Medulla oblongata (tissue), 1 donor: ENCODE results near the gene FCRLA.
A peak's percentile ranks its signal among the peaks of the same experiment; 100 is the strongest.
"Not testable (repeated sequence)": the region's sequence is repeated elsewhere in the genome, so short reads cannot be mapped to it uniquely, and the experiment has no call there.

ENCODE experiments used
- DNase-seq: peaks from one replicate; pipeline ENCODE4 v3.0.0-alpha.2; 2015; ENCODE audit errors: extremely low spot score

Gene FCRLA

DNA sequence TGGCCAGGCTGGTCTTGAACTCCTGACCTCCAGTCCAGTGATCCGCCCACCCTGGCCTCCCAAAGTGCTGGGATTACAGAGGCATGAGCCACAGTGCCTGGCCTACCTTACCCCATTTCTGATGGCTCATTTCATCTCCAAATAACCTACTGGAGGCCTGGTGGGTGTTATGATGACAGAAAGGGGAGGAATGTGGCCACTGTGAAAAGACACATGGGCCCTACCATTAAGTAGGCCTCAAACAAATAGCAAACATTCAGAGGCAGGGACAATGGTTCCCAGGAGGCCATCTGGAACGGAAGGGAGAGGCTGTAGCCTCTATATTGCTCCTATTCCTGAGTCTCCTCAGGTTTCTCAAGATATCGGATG is 932 bp upstream of the FCRLA start:
- no peak for DNase-seq

DNA sequence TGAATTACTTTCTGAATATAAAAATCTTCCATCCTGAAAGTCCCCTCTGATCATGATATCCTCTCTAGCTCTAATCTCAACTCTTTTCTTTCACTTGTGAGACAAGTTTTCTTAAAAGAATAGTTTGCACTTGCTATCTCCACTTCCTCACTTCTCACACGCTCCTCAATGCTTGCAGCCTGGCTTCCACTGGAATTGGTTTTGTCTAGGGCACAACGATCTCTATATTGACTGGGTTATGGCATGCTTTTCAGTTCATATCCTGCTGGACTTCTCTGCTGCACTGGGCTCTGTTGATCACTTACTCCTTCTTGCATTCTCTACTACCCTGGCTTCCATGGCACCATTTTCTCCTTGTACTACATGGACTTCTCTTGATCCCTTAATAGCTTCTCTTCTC is 474 bp downstream of the FCRLA start:
- DNase-seq, result no peak

DNA sequence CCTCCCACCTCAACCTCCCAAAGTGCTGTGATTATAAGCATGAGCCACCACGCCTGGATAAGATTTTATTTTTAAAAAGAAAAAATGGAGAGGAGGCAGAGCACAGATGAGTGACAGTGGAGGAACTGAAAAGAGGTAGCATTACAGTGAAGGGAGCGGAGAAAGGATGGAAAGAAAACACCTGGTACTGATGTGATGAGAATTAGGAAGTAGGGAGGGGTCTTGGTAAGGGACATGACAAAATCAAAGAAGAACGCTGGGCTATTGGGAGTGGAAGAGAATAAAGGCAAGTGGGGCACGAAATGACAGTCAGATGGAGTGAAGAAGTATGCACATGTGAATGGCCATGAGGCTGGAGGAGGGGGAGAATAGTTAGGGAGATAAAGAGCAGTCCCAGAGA is 2.3 kb downstream of the FCRLA start:
- DNase-seq, result no peak

DNA sequence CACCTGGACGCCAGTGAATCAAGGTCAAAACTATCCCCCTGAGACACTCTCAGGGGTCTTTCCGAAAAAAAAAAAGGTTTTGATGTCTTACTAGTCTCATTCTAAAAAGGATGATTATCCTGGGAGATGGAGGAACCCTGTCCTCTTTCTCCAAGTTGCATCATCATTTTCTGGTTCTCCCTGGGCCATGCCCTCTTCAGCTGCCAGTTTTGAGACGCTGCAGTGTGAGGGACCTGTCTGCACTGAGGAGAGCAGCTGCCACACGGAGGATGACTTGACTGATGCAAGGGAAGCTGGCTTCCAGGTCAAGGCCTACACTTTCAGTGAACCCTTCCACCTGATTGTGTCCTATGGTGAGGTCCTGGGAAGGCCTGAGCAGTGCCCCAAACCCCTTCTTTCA is 3.5 kb downstream of the FCRLA start:
- DNase-seq, result no peak

DNA sequence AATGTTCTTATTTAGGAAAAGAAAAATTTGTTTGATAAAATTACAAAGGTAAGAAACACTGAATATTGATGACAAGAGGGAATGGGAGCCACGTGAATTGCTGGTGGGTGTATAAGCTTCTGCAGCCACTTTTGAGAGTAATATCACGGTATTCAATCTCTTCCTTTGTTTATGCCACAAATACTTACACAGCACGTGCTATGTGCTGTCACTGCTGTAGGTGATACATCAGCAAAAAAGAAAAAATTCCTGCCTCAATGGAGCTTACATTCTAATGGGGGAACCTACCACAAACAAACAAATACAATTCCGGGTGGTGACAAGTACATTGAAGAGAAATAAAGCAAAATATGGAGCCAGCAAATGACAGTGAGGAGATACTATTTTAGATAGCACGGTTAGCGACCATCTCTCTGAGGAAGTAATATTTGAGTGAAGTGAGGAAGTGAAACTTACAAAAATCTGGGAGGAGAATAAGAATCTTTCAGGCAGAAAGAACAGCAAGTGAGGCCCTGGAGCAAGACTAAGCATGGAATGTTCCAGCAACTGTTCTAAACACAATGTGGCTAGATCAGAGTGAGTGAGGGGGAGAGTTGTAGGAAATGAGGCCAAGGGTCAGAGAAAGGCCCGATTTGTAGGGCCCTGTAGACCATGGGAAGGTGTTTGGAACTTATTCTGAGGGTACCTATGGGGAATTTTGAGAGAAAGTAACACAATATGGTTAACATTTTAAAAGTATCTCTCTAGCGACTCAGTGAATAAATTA is 11.7 kb downstream of the FCRLA start:
- peak; percentile 58 for DNase-seq

DNA sequence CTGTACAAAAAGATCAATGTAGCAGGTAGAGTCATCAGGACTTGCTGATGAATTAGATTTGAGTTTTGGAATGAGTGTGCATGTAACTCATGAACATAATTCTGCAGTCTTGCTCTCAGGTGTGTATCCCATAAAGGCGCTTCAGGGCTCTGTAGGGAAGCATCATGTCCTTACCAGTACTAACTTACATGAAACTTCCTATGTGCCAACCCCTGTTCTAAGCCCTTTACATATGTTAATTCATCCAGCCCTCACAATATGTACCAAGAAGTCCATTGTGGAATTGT is 12.2 kb downstream of the FCRLA start:
- DNase-seq, result no peak

DNA sequence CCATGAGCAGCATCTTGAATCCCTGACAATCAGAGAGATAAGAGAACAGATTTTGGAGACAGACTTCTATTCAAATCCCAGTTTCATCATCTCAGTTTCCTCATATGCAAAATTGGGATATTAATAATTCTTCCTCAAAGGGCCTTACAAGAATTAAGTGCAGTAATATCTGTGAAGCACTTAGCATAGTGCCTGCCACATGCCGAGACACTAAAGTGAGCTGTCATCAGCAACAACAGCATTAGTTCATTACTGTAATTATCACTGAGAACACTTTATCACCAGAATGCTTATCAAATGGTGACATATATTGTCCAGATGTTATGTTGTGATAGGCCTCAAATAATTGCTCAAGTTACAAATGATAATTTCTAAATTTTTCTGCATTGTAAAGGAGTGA is 13.4 kb downstream of the FCRLA start:
- DNase-seq, result no peak

DNA sequence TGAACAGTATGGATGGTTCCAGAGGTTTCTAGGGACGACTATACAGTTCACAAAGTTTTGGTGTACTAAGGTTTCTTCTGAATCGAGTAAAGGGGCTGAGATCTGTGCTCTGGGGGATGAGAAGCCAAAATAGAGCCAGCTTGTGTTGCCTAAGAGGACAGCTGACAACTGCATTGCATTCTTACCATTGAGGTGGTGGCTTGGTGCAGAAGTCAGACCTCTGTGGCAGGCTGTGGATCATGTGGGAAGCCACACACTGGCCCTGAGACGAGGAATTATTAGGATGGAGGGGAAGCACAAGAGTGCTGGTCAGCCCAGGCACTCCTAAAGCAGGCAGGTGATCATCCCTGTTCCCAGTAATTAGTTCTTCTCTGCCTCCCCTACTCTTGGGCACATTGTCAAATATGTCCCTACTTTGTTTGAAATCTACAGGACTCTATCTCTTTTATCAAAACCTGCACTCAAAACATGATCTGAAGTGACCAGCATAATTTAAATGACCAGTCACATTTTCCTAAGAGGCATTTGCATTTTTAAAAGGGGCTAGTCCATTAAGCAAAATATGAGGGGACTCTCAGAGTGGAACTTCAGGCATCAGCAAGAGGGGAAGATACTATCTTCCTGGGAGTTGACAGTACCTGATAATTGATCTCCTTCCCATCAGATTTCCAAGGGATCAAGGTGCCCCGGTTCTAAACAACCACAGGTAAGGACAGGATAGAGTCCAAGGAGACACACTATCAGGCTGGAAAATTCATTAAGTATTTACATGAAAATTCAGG is 14.1 kb downstream of the FCRLA start, which contains the start of gene FCRLB:
Gene FCRLB, plus strand, starts transcription at position 589 of the 782 bp plus-strand sequence. CDS start 1,129 bp downstream, outside the sequence.
- no peak for DNase-seq

DNA sequence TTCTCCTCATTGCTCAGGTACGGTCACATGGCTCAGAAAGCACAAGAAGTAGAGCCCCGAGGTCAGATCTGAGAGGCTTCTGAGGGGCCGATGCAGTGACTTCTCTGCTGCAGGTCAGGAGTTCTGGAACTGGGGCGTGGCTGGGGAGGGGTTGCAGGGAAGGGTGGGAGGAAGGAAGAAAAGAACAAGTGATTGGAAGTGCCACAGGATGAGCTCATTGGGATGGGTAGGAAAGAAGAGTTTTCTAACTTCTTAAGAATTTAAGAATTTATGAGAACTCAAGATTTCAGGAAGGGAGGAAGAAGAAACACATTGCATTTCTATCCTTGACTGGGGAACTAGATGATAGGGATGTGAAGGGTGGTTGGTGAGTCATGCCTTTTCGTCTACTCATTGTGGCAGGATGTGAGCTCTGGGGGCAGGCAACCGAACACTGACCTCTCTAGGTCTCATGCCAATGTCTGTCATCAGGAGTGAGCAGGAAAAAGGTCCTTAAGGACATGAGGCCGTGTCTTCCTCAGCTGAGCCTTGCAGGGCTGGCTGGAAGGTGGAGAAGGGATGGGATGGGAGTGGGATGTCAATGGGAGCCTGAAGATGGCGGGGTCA is 14.8 kb downstream of the FCRLA start:
- no peak for DNase-seq

DNA sequence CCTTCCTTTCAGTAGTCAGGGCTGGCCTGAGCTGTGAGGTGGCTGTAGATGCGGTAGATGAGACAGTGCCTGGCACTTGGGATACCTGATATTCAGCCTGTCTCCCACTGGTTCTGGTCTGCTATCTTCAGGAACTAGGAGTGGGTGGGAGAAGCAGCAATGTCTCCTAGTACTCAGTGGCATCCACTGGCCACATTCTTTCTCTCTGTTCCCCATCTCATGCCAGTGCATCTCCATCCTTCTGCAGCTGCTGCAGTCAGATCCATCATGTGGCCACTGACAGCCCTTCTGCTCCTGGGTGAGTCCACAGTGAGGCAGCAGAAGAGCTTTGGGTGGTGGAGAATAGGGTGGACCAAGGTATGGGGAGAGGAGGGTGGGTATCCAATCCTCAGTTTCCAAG is 15.4 kb downstream of the FCRLA start:
- DNase-seq, result no peak

DNA sequence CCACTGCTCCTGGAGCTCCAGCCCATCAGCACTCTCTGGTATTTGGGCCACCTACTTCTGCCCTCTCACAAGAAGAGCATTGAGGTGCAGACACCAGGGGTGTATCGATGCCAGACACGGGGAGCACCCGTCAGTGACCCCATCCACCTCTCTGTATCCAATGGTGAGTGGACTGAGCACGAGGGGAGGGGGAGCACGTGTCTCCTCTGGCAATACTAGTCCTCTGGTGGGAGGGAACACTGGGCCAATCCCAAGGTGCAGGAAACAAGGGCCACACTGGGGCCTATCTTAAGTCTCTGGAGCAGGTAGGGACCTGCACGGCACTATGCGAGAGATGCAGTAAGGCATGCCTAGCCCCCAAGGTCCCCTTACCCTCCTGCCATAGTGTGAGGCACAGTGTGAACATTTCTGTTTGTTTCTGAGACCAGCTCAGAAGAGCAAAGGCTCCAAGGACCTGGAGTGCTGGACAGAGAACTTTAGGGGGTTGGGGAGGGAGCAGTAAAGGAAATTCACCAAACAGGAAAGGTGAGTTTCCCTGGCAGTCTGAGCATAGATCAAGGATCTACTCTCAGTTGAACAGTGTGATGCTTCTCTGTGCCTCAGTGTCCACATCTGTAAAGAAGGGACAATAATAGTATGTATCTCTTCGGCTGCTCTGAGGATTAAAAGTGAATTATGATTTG is 16.6 kb downstream of the FCRLA start:
- DNase-seq, result no peak

DNA sequence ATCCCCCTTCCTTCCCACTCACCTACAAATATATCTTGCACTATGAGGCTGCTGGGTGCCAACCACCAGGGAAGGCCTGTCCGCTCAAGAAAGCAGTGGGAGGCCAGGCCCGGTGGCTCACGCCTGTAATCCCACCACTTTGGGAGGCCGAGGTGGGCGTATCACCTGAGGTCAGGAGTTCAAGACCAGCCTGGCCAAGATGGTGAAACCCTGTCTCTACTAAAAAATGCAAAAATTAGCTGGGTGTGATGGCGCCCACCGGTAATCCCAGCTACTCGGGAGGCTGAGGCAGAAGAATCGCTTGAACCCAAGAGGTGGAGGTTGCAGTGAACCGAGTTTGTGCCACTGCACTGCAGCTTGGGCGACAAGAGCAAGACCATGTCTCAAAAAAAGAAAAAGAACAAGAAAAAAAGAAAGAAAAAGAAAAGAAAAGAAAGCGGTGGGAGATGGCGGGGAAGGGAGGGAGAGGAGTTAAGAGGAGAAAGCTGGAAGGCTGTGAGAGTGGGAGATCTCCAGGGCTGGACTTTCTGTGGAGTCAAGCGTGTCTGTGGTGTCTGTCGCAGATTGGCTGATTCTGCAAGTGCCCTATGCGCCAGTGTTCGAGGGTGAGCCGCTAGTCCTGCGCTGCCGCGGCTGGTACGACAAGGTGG is 18.4 kb downstream of the FCRLA start:
- DNase-seq, result not testable (repeated sequence)

DNA sequence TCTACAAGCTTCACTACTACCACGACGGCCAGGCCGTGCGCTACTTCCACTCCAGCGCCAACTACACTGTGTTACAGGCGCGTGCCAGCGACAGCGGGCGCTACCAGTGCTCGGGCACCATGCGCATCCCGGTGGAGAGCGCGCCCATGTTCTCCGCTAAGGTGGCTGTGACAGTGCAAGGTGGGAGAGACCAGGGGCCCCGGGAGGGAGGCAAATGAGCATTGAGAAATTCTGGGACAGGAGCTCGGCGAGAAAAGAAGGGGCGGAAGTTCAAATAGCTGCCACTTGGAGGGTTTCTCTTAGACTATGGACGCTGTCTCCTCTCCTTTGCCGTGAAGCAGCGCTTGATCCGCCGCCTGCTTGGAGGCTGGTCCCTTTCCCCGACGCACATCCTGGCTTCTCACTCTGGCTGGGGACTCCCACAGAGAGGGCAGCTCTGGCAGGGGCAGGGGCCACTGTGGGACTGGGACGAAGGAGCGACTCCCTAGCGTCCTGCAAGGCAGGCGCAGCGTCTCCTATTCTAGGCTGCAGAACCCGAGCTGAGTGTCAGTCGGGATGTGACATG is 19.0 kb downstream of the FCRLA start:
- peak; percentile 30 for DNase-seq

DNA sequence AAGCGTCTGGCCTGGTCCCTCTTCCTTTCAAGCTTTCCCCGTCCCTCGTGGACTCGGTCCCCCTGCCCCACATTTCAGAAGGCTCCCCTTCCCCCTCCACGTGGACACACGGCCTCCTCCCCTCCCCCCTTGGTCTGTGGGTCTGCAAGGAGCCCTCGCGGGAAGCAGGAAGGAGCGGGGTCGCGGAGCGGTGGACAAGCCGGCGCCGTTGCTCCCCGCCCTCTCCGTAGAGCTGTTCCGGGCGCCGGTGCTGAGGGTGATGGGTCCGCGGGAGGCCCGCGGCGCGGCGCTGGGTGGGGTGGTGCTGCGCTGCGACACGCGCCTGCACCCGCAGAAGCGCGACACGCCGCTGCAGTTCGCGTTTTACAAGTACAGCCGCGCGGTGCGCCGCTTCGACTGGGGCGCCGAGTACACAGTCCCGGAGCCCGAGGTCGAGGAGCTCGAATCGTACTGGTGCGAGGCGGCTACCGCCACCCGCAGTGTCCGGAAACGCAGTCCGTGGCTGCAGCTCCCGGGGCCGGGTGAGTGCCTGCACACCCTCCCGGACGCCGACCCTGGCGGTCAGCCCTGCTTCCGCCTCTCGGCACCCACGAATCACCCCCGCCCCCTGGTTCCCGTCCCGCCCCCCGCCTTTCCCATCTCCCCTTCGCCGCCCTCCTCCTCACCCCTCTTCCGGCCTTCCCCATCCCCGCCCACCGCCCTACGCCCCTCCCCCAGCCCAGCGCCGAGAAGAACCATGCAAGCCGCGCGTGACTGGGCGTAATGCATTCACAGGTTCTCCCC is 19.6 kb downstream of the FCRLA start:
- peak; percentile 69 for DNase-seq

DNA sequence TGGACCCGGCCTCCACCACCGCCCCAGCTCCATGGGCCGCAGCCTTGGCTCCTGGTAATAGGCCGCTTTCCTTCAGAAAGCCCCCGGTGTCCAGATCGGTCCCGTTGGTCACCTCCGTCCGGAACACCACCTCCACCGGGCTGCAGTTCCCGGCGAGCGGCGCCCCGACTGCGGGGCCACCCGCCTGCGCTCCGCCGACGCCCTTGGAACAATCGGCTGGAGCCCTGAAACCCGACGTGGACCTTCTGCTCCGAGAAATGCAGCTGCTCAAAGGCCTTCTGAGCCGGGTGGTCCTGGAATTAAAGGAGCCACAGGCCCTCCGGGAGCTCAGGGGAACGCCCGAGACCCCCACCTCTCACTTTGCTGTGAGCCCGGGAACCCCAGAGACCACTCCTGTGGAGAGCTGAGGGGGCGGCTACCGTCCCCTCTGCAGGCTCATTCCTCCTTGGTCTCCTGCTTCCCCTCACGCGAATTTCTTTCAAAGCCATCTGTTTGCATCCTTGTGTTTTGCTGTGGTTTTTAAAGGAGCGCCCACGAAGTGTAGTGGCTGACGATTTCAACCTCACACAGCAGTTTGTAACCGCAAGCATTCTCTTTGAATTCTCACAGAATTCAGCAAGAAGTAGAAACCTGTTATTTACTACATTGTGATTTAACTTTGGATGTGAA is 20.4 kb downstream of the FCRLA start:
- DNase-seq, result peak; percentile 33

DNA sequence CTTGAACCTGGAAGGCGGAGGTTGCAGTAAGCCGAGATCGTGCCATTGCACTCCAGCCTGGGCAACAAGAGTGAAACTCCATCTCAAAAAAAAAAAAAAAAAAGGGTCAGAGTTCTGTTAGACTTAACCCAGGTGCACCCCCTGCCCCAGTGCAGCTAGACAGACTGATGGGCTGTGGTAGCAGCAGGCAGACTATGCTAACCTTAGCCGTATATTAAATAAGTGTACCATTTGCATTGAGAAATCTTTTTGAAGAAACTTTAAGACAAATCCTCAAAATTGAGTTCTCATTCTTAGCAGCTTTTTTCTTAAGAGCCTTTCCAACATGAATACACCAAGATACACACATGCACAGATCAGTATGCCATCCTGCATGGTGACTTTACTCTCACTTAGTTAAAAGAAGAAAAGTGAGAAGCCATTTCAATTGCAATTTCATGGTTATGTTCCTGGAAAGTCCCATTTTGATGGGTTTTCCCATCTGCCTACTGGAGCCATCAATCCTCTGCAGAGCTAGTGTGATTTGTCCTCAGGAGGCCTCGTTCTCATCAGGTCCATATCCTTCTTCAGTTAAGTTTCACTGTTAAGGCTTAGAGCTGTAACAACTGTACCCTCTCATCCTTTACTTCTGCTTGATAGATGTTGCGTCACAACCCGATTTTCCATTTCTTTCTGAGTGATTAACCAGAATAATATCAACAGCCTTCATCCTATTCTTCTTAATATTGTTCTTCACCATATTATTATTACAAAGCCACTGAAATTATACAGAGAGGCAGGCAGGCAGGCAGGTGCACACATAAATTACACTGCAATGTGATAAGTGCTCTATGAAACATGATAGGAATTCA is 21.6 kb downstream of the FCRLA start:
- DNase-seq, result no peak

DNA sequence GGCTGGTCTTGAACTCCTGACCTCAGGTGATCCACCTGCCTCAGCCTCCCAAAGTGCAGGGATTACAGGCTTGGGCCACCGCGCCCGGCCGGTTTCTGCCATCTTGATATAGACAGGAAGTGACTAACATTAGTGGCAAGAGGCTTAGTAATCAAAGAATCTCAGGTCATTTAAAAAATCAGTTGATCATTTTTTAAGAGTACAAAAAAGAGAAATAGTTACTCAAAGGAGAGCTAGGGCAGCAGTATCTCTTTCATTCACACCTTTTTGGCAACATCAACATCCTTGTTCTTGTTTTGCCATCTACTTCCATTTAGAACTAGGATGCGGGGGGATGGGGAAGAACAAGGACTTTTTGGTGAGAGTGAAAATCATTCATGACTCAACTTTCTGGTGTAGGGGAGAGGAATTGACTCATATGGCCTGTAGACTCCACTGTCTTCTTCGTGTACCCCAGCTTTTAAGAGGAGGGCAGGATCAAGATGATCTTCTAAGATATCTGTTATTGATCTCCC is 23.1 kb downstream of the FCRLA start:
- no peak for DNase-seq

DNA sequence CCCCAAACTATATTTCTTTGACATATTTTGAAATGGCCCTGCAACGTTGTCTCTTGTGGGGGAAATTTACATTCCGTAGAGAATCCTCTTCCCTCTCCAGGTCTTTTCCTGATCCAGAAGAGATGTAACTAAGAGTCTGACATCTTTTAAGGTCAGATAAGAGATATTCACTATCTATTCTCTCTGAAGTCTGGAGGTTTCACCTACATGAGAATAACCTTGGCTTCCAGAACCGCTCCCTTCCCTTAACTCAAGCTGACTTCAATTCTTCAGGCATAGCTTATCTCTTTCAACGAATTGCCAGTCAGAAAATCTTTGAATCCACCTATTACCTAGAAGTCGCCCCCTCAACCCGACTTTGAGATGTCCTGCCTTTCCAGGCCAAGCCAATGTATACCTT is 24.2 kb downstream of the FCRLA start:
- no peak for DNase-seq
